ENCODE data around the gene AATK.

The AATK gene

DNA sequence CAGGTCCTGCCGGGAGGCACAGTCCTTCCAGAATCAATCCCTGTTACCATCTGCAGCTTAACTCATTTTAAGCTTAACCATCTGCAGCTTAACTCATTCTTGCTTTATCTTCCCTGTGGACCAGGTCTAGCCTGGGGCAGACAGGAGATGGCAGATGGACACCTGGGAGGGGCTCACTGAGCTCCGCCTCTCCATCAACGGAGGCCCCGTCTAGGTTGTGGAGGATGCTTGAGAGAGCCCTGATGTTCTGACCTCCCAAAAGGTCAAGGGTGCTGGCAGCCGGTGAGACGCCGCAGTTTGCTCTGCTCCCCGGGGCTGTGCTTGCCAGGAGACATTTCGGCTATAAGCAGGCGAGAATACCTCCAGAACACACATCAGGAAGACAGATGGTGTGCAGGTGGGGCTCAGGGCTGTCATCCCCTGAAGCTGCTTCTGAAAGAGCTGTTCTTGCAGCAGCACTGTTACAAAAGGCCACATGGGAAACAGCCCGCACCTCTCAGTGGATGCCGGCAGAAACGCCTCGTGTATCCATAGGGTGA, 89.8 kb downstream of the AATK start:
- peak in 10 of 56 donors; percentile 8 to 57 (median 39) for DNase-seq

DNA sequence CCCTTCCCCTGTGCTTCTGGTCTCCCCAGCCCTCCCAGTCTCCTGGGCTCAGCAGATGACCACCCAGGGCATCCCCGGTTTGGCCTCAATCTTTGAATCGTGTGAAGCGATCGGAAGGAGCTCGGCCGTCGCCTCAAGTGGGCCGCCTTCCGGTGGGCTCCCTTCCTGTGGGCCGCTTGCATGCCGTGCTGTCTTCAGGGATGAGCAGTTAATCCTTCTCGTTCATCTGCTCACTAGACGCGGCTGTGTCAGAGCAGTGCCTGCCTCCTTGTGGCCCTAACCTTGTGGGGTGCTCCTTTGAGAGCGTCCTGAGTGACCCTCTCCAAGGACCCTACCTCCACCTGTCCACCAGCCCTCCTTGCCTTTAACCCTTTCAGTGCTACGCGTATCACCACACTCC, 90.7 kb downstream of the AATK start:
- no peak for DNase-seq

- DNase-seq = peak in 6 of 56 donors; percentile 17 to 50 (median 34)
These were observed 91.1 kb downstream of the AATK start for GRCh38 chr17:81074875-81075274.

DNA sequence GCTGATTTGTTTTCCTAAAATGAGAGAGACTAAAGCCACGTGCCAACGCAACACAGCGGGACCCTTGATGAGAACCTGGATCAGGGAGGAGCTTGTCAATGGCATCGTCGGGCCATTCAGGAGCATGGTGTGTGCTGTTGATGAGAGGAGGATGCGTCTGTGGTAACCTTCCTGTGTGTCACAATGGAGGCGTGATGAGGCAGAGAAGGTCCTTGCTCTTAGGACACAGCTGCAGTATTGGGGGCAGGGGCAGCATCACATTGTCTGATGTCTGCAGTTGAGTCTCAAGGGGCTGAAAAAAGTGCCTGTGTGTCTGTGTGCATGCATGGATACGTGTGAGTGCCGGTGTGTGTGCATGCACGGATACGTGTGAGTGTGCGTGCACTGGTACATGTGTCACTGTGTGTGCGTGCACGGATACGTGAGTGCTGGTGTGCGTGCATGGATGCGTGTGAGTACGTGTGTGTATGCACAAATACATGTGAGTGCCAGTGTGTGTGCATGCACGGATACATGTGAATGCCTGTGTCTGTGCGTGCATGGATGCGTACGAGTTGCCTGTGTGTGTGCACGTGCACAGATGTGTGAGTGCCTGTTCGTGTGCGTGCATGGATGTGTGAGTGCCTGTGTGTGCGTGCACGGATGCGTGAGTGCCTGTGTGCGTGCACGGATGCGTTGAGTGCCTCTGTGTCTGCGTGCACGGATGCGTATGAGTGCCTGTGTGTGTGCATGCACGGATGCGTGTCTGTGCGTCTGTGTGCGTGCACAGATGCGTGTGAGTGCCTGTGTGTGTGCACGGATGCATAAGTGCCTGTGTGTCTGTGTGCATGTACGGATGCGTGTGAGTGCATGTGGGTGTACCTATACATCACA, 91.8 kb downstream of the AATK start:
- no peak for DNase-seq

GRCh38 chr17:81071761-81072741, 94.0 kb downstream of the AATK start:
- DNase-seq = no peak

DNA sequence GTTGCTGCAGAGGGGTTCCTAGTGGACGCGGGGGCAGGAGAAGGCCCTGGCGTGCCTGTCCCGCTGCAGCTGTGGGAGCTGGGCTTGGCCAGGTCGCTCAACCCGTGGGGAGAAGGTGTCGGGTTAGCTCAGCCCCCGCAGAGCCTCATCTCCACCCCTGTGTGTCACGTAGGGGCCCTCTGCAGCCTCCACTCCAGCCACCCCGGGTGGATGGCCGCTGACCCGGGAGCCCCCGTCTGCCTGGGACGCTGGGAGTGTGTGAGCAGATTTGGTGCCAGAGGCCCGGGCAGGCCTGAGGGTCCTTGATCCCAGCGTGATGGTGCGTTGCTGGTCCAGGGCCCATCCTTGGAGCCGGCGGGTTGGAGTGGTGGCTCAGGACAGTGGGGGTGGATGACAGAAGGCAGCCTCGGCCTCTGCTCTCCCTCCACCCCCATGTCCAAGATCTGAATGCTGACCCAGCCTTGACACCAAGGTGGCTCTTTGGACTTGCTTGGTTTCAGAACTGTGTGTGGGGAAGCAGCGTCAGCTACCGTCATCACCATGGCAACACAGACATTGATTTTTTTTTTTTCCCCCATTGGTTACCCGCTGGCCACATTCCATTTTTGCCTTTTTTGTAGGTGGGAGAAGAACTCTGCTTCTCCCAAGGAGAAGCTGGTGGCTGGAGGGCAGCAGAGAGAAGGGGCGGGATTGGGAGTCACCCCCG, 95.3 kb downstream of the AATK start:
- DNase-seq = no peak

- peak in 1 of 56 donors; percentile 11 for DNase-seq
These were observed 96.8 kb downstream of the AATK start for GRCh38 chr17:81069135-81069645.

- no peak for DNase-seq
These were observed 97.4 kb downstream of the AATK start for GRCh38 chr17:81068411-81069134.

- DNase-seq = no peak
These were observed 98.6 kb downstream of the AATK start for GRCh38 chr17:81067391-81067811.

Data from nucleus accumbens (tissue), 56 donors.